Measurements from ENCODE around the gene PDILT.

Gene PDILT

DNA sequence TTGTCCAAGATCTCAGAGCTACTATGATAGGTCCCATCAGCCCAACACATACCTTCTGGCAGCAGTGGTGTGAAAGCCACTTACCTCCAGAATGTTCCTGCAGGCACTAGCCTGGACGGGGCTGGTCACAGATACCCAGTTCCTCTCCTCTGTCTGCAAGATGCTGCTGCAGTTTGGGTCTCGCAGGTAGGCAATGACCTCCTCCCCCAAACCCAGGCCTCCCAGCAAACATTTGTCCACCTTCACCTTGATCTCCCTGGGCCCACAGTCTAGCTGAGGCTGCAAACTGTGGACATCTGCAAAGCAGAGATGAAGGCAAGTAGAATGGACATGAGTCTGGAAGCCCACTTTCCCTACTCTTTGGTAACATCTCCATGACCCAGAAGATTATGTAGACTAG lies 84.4 kb downstream of the PDILT start:
- Histone ChIP-seq H3K4me3 (ENCODE audit: low read depth, low read length) (no peak overlapping the region), H3K27me3 (replicated peaks) (no peaks in the 10 kb centered on the region), H3K36me3 (replicated peaks) (no peaks in the 10 kb centered on the region), H3K27ac (no peak overlapping the region)
- no peak for TF ChIP-seq CTCF (IDR thresholded peaks at IDR 0.05; ENCODE audit: low read depth, low read length, missing control alignments)
- in situ Hi-C loops (cut with HindIII; ENCODE audit: low pct_ligation_motif_present, low sequenced_read_pairs) = no loop called here
- DNase-seq = no peak

- no peak for DNase-seq
- Histone ChIP-seq H3K36me3 (replicated peaks) (no peaks in the 10 kb centered on the region), H3K4me3 (ENCODE audit: low read depth, low read length) (no peak overlapping the region), H3K27ac (no peak overlapping the region), H3K27me3 (replicated peaks) (no peaks in the 10 kb centered on the region)
- in situ Hi-C loops (cut with HindIII; ENCODE audit: low pct_ligation_motif_present, low sequenced_read_pairs) = no loop called here
- no peak for TF ChIP-seq CTCF (IDR thresholded peaks at IDR 0.05; ENCODE audit: low read depth, low read length, missing control alignments)
Measured at GRCh38 chr16:20319406-20319805, 85.1 kb downstream of the PDILT start.

- H3K4me3 ChIP-seq (ENCODE audit: low read depth, low read length) = no peak overlapping the region
- H3K27me3 ChIP-seq (replicated peaks) = no peaks in the 10 kb centered on the region
- in situ Hi-C loops (cut with HindIII; ENCODE audit: low pct_ligation_motif_present, low sequenced_read_pairs) = no loop called here
- TF ChIP-seq CTCF (IDR thresholded peaks at IDR 0.05; ENCODE audit: low read depth, low read length, missing control alignments) = no peak
- no peak overlapping the region for H3K27ac ChIP-seq
- no peaks in the 10 kb centered on the region for H3K36me3 ChIP-seq (replicated peaks)
- no peak for DNase-seq
Measured at GRCh38 chr16:20318437-20318836, 86.1 kb downstream of the PDILT start.

DNA sequence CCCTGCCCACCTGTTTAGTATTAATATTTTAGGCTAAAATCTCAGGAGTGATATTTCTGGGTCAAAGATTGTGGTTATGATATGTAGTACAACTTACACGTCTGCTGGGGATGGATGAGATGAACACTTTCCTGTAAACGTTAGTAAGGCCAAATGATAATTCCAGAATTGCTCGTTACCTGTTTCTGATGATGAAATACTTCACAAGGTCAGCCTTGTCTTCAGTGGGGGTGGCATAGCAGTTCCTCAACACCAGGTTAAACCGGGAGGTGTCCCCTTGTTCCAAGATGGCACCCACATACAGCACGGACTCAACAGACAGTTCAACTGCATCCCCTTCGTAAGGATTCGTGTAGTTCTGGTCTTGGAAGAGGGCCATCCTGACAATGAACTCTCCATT lies 86.5 kb downstream of the PDILT start:
- in situ Hi-C loops (cut with HindIII; ENCODE audit: low pct_ligation_motif_present, low sequenced_read_pairs) = no loop called here

DNA sequence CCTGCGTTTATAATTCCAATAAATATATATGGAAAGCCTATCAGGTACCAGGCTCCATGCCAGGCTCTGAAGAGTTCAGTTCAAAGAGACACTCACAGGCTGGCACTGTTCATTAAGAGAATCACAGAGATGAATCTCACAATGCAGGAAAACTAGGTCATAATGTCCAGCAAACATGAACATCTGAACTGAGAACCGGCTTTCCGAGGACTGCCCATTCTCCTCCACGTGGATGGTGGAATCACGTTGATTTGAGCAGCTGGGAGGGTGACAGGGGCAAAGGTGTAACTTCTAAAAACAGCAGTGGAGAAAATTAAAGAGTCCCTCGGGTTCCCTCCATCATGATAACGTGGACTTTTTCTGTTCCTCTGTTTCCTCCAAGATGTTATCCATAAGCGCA lies 87.4 kb downstream of the PDILT start:
- no peak overlapping the region for H3K4me3 ChIP-seq (ENCODE audit: low read depth, low read length)
- no peaks in the 10 kb centered on the region for H3K27me3 ChIP-seq (replicated peaks)
- in situ Hi-C loops (cut with HindIII; ENCODE audit: low pct_ligation_motif_present, low sequenced_read_pairs) = no loop called here
- H3K36me3 ChIP-seq (replicated peaks) = no peaks in the 10 kb centered on the region
- no peak for TF ChIP-seq CTCF (IDR thresholded peaks at IDR 0.05; ENCODE audit: low read depth, low read length, missing control alignments)
- H3K27ac ChIP-seq = no peak overlapping the region
- no peak for DNase-seq

More for the DNA sequence above, 86.5 kb downstream of the PDILT start:
- Histone ChIP-seq H3K36me3 (replicated peaks) (no peaks in the 10 kb centered on the region), H3K27me3 (replicated peaks) (no peaks in the 10 kb centered on the region), H3K4me3 (ENCODE audit: low read depth, low read length) (no peak overlapping the region), H3K27ac (no peak overlapping the region)
- DNase-seq = no peak
- no peak for TF ChIP-seq CTCF (IDR thresholded peaks at IDR 0.05; ENCODE audit: low read depth, low read length, missing control alignments)

GRCh38 chr16:20316715-20317114 lies 87.8 kb downstream of the PDILT start:
- H3K27ac ChIP-seq = no peak overlapping the region
- in situ Hi-C loops (cut with HindIII; ENCODE audit: low pct_ligation_motif_present, low sequenced_read_pairs) = no loop called here
- H3K4me3 ChIP-seq (ENCODE audit: low read depth, low read length) = no peak overlapping the region
- DNase-seq = no peak
- no peaks in the 10 kb centered on the region for H3K36me3 ChIP-seq (replicated peaks)
- H3K27me3 ChIP-seq (replicated peaks) = no peaks in the 10 kb centered on the region
- no peak for TF ChIP-seq CTCF (IDR thresholded peaks at IDR 0.05; ENCODE audit: low read depth, low read length, missing control alignments)
